HG02970 (cell line): ENCODE data around the gene ZFPM1.
"Not testable (repeated sequence)": the region's sequence is repeated elsewhere in the genome, so short reads cannot be mapped to it uniquely, and the experiment has no call there.

Experiments used
- ATAC-seq: cut with Tn5 transposase; IDR thresholded peaks from one replicate; pipeline ENCODE4 v1.9.1; 2021; ENCODE audit warnings: mild to moderate bottlenecking, moderate library complexity, moderate number of reproducible peaks; ENCODE audit not compliant: unreplicated experiment, low FRiP score

ZFPM1 gene

DNA sequence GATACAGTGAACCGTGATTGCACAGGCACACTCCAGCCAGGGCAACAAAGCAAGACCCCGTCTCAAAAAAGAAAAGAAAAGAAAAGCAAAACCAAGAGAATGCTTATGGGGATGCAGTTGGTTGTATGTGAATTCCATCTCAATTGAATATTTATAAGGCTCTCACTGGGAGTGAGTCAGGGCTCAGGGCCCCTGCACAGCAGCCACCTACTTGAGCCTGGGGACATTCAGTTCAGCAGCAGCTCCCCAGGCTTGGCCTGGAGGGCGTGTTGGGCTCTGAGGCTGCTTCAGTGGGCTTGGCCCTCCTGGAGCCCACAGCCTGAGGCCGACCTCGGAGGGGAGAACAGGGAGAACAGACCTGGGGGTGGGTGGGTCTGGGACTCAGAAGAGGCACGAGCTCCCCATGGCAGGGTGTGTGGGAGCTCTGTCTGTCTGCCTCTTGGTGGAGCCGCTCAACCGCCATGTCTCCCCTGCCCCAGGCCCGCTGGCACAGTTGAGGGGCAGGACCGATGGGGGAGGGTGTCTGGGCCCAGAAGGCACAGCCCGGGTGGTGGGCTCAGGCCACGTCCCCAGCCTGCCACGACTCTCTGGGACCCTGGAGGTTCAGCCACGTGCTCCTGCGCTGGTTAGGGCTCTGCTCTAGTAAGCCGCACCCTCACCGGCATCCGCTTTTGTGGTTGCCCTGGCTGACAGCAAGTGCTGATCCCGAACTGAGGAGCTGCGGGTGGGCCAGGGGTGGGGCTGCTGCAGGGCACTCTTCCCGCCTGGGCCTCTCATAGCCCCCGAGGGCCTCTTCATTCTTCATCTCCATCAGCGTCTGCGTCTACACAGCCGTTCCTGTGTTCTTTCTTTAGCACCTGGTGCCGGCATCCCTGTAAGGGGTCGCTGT lies 24.8 kb downstream of the ZFPM1 start:
- ATAC-seq: no peak

DNA sequence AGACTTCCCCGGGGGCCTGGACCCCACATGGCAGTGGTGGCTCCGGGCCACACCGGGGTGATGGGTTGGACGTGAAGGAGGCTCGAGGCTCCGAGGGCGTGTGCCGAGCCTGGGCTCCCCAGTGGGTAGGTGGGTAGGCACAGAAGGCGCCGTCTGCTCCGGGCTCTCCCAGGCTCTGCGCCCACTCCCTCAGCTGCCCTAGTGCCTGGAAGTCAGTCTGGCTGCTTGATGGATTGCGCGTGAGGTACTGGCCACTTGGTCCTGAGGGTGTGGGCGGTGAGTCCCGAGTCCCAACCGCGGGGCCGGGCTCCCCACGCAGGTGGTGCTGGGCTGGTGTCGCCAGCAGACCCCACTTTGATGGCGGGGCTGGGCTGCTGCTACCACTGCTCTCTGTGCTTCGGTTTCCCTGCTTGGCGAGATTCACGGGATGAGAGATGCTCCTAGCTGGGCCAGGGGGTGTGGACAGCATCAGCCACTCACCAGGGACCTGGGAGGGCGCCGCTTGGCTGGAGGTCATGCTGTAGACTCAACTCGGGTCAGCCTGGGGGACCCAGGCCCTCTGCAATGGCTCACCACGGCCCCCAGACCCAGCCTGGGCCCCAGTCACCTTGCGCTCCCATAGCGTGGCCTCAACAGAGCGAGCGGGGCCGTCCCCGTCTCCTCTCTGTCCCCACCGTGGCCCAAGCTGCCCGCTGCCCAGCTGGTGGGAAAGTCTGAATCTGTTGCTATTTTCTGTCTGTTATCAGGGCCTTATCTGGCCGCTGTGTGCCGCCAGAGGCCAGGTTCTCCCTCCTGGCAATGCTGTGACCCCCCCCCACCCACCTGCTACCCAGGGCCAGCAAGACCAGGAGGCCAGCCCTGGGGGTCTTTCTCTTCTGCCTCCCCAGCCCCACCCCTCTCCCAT lies 26.1 kb downstream of the ZFPM1 start:
- no peak for ATAC-seq

DNA sequence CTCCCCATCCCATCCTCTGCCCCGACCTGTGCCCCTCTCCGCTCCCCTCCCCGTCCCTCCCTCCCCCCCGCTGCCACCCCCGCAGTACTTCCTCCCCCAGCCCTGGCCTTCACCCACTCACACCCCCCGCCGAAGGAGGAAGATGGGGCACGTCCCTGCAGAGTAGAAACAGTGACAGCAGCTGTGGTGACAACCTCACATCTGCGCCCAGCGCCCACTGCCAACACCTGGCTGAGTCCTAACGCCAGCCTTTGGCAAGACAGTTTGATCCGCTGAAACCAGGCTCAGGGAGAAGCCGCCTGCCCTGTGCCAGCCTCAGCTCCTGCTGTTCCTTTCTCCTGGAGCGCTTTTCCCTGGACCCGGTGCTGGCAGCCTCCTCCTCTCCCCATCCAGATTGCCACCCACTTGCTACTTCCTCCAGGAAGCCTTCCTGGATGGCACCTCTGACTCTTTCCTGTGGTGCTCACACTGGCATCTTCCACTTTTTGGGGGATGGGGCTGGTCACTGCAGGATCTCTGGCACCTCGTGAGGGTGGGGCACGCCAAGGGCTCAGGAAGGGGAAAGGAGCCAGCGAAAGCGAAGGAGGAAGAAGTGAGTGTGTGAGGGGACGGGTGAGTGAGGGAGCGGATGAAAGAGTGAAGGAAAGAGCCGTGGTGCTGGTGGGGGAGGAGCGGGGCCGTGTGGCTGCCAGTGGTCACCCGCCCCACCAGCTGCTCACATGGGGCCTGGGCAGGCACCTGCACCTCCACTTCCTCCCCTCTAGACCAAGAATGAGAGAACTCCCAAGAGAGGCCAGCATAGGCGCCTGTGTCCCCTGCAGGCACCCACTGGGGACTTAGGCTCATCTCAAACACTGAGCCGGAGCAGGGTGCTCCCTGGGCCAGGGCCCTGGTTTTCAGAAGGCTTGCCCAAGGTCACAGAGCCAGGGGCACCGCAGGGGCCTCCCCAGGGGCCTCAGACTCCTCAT lies 27.0 kb downstream of the ZFPM1 start:
- no peak for ATAC-seq

DNA sequence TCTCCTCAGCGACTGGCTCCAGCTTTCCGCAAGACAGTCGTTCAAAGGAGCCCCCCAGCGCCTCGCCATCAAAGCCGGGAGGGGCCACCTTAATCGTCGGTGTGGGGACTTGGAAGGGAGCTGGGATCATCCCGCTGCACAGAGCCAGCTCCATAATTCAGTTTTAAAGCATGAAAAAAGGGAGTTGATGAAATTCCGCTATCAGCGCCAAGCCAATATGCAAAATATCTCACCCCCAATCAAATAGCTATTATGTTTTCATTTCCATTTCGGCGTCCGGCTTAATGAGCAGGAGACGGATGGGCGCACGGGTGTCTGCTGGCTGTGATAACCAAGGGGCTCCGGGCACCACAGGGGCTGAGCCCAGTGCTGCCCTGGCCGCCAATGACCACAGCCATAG lies 27.7 kb downstream of the ZFPM1 start:
- ATAC-seq: no peak

DNA sequence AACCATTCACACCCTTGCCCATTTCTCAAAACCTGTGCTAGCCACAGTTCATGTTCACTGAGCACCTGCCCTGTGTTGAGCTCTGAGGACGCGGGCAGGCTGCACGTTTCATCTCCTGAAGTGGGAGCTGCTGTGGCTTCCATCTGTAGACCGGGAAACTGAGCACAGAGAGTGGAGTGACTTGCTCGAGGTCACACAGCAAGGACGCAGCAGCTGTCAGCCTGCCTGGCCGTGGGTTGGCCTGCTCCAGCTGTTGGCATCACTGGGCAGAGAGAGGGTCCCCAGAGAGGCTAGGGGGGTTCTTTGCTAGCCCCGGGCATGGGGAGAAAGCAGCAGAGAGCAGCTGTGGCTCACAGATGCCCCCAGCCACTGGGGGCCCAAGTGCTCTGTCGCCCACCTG lies 28.8 kb downstream of the ZFPM1 start:
- no peak for ATAC-seq

DNA sequence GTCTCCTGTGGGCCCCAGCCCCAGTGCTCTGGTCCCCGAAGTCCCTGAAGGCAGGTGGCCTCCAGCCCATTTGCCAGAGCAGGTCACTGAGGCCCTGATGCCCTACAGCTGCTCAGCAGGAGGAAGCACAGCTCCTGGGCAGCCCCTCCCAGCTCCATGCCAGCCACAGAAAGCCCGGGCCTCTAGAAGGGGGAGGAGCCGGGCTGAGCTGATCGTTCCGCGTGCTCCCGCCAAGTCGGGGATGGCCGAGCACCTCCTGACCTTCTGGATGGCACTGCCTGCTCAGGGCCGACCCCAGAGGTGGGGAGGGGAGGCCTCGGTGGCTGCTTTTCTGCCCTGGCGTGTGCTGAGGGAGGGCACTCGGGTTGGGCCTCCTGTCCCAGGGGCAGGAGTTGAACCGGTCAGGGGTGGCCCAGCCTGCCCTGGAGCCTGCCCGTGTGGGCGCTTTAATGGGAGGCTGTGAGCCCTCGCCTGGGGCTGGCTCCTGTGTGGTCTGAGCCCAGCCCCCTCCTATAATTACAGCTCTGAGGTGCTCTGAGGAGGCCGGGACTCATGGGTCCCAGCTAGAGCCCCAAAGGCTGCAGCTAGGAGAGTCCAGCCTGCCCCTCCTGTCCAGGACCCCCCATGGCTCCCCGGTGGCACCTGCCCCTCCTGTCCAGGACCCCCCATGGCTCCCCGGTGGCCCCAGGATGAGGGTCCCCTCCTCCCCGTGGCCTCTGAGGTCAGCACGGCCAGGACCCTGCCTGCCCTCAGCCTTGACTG lies 29.7 kb downstream of the ZFPM1 start:
- no peak for ATAC-seq

DNA sequence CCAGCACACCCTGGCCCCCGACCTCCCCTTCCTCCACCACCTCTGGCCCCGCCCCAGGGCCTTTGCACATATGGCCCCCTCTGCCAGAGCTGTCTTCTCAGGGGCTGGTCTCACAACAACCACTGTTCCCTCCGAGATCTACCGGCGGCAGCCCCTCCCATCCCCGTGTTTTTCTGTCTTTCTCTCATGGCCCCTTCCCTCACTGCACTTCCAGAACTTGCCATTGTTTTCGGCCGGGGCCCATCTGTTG lies 30.2 kb downstream of the ZFPM1 start:
- no peak for ATAC-seq

DNA sequence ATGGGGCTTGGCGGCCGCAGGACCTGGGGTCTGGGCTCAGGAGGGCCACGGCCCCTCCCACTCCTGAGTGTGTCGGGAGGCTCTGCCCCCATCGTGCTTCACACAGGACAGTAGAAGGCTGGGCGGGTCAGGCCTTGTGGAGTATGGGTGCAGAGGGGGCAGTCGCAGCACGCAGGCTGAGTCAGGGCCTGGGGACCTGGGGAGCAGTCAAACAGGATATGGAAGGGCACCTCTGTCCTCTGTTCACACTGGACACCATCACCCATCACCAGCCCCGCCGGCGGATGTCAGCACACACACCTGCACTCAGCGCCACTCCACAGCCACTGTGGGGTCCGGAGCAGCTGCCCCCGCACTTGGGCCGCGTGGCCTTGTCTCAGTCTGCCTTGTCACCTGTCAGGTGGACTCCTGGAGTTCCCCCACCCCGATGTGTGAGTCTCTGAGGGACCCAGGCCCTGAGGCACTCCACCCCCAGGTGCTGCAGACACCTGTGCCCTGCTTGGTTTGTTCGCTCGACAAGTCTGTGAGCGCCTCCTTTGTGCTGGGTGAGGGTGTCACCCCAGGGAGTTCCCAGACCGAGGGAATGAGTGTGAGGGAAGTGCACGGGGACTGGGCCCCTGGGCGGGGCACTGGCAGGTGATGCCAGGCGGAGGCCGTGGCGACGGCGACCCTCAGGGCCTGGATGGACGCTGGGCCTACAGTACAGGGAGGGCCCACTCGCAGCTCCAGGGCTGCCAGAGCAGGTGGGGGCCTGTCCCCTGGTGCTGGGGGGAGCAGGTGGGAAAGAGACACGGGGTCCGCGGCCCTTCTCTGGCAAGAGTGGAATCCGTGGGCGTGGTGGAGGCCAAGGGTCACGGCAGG lies 31.7 kb downstream of the ZFPM1 start:
- ATAC-seq: no peak

DNA sequence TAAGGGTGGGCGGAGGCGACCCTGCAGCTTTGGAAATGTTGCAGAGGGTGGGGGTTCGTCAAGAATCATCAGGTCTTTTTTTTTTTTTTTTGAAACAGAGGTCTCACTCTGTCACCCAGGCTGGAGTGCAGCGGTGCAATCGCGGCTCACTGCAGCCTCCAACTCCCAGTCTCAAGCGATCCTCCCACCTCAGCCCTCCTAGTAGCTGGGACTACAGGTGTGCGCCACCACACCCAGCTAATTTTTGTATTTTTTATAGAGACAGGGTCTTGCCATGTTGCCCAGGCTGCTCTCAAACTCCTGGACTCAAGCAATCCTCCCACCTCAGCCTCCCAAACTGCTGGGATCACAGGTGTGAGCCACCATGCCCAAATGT lies 32.3 kb downstream of the ZFPM1 start:
- not testable (repeated sequence) for ATAC-seq

DNA sequence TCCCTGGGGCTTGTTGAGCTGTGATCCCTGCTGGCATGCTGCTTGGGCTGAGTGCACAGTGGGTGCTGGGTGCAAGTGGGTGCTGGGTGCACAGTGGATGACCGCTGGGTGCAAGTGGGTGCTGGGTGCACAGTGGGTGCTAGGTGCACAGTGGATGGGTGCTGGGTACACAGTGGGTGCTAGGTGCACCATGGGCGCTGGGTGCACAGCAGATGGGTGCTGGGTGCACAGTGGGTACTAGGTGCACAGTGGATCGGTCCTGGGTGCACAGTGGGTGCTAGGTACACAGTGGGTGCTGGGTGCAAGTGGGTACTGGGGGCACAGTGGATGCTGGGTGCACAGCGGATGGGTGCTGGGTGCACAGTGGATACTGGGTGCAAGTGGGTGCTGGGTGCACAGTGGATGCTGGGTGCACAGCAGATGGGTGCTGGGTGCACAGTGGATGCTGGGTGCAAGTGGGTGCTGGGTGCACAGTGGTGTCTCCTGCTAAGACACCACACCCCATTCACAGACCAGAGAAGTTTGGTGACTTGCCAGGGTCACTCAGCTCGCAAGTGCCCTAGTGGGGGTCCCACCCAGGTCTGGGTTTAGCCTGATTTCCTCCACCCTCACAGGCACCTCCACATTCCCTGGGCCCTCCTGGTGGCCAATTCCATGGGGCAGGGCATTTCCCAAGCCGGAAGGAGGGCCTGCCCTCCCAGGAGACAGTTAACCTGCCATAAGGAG lies 33.5 kb downstream of the ZFPM1 start:
- no peak for ATAC-seq

DNA sequence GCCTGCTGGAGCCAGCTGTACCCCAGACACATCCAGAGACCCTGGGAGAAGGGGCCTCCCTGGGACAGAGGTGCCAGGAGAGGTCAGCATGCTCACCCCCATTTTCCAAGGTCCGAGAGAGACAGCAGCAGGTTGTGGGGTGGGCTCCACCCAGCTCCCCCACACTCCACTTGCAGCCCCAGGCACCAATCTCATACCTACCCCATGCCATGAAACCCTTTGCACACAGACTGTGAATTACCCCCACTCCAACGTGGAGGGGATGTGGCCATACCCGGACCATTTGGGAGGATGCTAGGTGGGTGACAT lies 34.0 kb downstream of the ZFPM1 start:
- ATAC-seq: no peak

DNA sequence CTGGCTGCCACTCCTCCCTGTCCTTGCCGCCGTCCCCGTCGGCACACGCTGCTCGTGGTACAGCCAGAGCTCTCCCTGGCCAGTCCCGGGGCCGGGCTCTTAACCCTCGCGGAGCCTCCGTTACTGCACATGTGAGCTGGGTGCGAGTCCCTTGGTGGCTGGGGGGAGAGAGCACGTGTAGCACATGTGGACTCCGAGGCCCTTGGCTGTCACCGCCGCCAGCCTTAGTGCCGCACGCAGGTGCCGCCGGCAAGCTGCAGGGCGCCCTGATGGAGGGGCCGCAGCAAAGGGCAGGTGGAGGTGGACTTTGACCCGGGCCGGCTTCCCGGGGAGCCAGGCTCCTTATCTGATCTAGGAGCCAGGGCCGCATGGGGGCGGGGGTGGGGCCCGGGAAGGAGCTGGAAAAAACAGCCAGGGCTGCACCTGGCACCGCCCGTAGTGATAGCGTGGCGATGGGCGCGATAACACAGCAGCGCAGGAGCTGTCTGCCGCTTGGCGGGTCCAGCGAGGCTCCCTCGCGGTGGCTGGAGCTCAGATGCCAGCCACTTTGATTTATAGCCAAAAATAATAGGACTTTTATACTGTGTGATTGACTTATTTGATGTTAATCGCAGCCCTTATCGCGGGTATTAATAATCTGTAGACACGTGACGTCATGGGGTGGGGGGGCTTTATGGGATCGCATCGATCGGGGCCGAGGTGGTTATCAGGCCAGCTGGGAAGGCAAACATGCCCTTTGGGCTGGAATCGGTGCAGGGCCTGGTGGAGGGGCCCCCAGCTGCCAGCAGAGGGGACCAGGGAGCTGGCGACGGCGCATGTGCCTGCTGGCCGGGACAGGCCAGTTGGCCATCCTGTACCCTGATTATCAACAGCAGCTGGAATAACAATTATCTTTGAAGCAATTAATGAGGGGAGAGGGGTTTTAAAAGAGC lies 35.1 kb downstream of the ZFPM1 start:
- no peak for ATAC-seq

DNA sequence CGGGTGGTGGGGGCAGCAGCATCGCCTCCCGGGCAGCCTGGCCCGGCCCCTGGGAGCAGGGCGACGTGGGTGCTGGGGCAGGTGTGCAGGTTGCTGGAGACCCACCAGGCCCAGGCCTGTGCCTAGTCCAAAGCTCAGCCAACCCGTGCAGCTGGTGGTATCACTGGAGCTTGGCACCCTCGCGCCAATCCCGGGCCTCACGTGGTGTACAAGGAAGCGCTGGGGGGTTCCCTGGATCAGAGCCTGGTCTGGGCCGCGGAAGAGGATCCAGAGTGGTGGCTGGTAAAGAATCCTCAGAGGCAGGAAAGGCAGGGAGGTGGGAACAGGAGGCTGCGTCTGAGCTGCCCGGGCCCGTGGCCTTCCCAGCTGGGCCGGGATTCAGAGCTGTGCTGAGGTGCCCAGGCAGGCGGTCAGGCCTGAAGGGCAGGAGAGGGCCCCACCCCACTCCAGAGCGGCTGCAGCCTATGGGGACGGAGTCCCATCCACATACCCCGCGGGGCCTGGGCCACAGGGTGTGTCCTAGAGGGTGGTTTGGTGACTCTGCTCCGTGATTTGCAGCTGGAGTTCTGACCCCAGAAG lies 36.2 kb downstream of the ZFPM1 start:
- ATAC-seq: no peak

DNA sequence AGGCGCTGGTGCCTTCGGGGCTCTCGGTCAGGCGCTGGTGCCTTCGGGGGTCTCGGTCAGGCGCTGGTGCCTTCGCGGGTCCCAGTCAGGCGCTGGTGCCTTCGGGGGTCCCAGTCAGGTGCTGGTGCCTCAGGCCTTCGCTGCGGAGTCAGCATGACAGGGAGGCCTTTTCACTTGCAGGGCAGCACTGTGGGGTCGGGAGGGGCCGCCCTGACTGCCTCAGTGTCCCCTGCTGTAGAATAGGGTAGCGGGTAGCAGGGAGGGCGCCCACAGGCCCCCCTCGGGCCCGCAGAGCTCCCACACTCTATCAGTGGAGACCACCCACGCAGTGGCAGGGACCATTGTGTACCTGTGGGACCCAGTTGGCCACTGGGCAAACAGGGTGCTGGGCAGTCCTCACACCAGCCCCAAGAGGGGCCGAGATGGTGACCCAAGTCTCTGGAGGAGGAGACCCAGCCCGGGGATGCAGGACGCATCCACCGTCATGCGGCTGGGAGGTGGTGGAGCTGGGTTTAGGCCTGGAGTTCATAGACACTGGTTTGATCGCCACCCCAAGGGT lies 38.0 kb downstream of the ZFPM1 start:
- ATAC-seq: no peak

DNA sequence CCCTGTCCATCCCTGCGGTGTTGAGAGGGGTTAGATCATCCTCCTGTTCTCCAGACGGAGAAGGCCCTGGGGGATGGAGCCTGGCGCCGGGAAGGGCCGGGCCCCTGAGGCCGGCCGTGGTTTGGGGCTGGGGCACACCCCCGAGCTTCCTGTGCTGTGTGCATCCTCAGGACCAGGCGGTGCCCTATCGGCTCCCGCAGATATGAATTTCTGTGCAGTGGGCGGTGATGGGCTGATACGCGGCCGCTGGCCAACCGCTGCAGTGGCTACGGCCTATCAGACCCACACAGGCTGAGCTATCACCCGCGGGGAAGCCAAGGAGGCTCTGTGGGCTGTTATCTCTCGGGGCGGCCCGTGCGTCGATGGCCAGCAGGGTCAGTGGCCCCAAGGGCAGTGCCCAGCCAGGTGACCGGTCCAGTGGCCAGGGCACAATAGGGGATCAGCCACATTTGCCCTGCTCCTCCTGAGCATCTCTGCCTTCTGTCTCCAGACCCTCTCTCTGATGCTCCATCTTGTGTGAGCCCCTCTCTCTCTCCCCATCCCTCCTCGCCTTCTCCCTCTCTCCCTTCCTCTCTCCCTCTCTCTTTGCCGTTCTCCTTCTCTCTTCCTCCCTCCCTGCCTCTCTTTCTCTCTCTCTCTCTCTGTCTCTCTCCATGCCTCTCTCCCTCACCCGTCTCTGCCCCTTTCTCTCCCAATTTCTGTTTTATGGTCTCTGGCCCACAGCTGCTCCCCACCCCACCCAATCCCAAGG lies 38.7 kb downstream of the ZFPM1 start:
- ATAC-seq: no peak

DNA sequence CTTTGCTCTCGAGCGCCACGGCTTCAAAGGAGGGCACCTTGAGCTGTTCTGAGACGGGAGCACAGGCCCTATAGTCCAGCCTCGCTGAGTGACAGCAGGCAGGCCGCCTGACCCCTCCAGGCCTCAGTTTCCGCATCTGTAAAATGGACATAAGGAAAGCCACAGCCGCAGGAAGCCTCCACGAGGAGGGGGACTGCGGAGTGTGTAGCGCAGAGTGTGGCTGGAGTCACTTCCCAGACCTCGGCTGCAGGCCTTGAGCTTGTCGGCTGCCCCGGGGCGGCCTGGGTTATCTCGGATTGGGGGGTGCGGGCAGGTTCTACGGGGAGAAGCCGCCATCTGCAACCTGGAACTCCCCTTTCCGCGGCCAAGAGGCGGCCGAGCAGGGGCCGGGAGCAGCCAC lies 40.8 kb downstream of the ZFPM1 start:
- ATAC-seq: no peak
